GM21381 (cell line): Measurements from ENCODE around the gene SPCS1.
"Not testable (repeated sequence)": the region's sequence is repeated elsewhere in the genome, so short reads cannot be mapped to it uniquely, and the experiment has no call there.

ENCODE experiments used
- ATAC-seq: cut with Tn5 transposase; IDR thresholded peaks from one replicate; pipeline ENCODE4 v1.9.1; 2021; ENCODE audit warnings: mild to moderate bottlenecking, moderate library complexity; ENCODE audit not compliant: unreplicated experiment

Gene SPCS1

DNA sequence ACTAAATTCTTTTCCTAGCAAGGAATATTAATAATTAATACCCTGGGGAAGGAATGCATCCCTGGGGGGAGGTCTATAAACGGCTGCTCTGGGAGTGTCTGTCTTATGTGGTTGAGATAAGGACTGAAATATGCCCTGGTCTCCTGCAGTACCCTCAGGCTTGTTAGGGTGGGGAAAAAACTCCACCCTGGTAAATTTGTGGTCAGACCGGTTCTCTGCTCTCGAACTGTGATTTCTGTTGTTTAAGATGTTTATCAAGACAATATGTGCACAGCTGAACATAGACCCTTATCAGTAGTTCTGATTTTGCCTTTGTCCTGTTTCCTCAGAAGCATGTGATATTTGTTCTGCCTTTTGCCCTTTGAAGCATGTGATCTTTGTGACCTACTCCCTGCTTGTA is 22.8 kb downstream of the SPCS1 start:
- not testable (repeated sequence) for ATAC-seq

DNA sequence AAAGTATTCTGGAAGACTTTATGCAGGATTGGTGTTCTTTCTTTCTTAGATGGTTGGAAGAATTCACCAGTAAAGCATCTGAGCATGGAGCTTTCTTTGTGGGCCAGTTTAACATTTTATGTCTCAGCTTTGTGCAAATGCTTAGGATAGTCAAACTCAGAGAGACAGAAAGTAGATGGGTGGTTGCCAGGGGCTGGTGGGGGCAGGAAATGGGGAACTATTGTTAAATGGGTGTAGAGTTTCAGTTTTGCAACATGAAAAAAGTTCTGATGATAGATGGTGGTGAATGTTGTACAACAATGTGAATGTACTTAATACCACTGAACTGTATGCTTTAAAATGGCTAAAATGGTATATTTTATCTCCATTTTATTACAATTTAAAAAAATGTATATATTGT is 24.8 kb downstream of the SPCS1 start:
- no peak for ATAC-seq

DNA sequence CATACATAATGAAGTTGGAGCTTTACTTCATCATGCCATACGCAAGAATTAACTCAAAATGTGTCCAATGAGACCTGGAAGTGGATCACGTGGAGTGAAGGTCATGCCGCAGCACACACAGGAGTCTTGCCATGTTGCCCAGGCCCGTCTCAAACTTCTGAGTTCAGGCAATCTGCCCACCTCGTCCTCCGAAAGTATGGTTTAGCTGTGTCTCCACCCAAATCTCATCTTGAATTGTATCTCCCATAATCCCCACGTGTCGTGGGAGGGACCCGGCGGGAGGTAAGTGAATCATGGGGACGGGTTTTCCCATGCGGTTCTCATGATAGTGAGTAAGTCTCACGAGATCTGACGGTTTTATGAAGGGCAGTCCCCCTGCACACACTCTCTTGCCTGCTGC is 25.7 kb downstream of the SPCS1 start:
- ATAC-seq, result no peak

DNA sequence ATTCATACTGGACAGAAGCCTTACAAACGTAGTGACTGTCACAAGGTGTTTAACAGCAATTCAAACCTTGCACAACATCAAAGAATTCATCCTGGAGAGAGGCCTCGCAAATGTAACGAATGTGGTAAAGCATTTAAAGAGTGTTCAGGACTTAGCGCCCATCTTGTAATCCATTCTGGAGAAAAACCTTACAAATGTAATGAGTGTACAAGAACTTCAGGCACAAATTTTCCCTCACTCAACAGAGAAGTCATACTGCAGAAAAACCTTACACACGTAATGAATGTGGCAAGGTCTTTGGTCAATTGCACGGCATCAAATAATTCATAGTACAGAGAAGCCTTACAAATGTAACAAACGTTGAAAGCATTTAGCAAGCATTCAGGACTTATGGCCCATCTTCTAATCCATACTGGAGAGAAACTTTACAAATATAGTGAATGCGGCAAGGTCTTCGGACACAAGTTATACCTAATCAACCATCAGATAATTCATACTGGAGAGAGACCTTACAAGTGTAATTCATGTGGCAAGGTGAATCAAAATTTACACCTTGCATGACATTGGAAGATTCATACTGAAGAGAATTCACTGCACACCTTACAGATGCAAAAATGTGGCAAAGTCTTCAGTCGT is 27.5 kb downstream of the SPCS1 start:
- ATAC-seq, result no peak

GRCh38 chr3:52739730-52740129 is 33.8 kb downstream of the SPCS1 start:
- no peak for ATAC-seq

DNA sequence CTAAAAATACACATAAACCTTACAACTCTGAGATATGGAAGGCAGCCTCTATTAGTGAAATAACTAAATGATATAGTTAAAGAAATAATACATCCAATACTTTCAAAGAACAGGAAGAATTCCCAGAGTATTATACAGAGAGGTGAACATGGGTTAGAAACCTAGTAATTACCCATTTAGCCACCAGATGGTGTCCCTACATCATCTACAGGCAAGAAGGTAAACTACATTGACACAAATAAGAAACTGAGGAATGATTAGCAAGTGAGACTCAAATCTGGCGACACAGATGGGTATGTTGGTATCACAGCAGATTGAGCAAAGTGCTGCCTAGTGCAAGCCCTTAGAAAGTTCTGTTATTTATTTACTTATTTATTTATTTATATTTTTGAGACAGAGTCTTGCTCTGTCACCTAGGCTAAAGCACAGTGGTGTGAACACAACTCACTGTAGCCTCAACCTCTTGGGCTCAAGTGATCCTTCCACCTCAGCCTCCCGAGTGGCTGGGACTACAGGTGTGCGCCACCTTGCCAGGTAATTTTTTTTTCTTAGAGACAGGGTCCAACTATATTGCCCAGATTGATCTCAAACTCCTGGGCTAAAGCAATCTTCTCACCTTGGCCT is 36.6 kb downstream of the SPCS1 start:
- no peak for ATAC-seq

DNA sequence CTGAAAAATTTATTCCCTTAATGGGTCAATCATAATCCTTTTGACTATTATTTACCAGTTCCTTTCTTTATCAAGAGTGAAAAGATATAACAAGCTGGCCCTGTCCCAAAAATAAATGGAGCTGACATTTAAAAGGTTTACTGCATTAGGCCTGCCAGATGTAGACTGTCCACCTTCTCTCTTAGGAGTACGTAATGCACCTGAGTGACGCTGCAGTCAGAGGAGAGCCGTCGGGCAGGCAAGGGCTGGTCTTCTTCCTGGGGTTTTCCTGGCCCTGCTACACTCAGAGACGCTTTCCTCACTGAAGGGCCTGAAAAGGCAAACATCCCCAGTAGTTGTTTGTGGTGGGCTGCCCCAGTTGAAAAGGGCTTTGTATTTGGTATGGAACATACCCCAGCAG is 37.2 kb downstream of the SPCS1 start:
- ATAC-seq, result no peak

DNA sequence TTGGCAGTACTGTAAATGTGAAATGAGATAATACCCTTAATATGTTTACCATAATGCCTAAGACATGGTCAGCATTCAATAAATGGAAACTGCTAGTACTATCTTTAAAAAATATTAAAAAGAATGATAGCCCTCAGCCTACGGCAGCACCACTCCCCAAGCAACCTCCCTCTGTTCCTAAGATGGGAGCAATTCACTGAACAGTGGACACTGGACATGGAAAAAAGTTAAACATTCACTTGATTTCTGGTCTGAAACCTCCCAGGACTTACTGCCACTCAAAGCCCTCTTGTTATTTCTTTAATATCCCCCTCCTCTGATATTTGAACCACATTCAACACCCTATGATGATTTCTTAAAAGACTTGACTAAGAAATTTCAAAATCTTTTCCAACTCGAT is 37.8 kb downstream of the SPCS1 start:
- no peak for ATAC-seq

DNA sequence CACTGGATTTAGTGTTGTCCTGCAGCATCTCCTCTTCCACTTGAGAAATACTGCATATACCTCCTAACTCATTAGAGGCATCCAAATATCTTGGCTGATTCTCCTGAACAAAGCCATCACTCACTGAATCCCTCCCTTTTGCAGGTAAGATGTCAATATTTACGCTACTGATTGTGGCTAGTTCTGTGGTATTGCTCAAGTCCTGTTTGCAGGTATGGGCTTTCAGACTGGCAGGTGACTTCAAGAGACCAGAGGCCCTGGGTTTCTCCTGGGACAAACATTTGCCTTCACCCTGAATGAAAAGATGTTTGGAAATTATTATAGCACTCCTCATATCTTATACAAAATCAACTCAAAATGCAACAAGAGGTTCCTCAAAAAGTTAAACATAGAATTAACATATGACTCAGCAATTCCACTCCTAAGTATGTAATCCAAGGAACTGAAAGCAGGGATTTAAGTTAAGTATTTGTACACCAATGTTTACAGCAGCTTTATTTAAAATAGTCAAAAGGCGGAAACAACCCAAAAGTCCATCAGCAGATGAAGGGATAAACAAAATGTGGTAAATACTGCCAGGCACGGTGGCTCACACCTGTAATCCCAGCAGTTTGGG is 46.2 kb downstream of the SPCS1 start:
- ATAC-seq, result no peak

GRCh38 chr3:52754373-52754772 is 48.5 kb downstream of the SPCS1 start:
- no peak for ATAC-seq

DNA sequence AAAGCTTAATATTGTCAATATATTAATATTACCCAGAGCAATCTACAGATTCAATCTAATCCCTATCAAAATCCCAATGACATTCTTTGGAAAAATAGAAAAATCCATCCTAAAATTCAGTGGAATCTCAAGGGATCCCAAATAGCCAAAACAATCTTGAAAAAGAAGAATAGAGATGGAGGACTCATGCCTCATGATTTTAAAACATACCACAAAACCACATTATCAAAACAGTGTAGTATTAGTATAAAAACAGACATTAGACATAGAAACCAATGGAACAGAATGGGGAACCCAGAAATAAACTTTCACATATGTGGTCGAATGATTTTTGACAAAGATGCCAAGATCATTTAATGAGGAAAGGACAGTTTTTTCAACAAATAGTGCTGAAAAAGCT is 50.2 kb downstream of the SPCS1 start:
- ATAC-seq, result no peak
